HepG2 (cell line): ENCODE measurements around the gene TMEM220. TPM values are rescaled to one million over a fixed set of nuclear protein-coding genes. Genes with fewer than 3 reads are reported as not detected.

Experiments
- ARNT ChIP-seq: fragments of 450-650 bp; IDR thresholded peaks from 2 replicates; pipeline ENCODE4 v1.6.1; 2017
- CHD2 ChIP-seq: IDR thresholded peaks from 2 replicates; pipeline ENCODE4 v1.6.1; 2011; ENCODE audit warnings: low read depth, low read length, improper control_type of control experiment
- ESRRA ChIP-seq: sonication (generic); formaldehyde crosslinking; IDR thresholded peaks from 2 replicates; pipeline ENCODE4 v1.5.1; 2020; ENCODE audit warnings: mild to moderate bottlenecking, low read depth, missing genetic modification reagents
- IRF2 ChIP-seq: IDR thresholded peaks from 2 replicates; pipeline ENCODE4 v1.6.1; 2018; ENCODE audit warnings: missing genetic modification reagents, missing compliant biosample characterization
- ZBTB38 ChIP-seq: sonication (generic); formaldehyde crosslinking; IDR thresholded peaks from 2 replicates; pipeline ENCODE4 v1.5.1; 2020; ENCODE audit warnings: mild to moderate bottlenecking, missing genetic modification reagents
- ZBTB39 ChIP-seq: sonication (generic); formaldehyde crosslinking; IDR thresholded peaks from 2 replicates; pipeline ENCODE4 v1.5.0; 2020; ENCODE audit warnings: missing genetic modification reagents
- ZNF12 ChIP-seq: sonication (generic); formaldehyde crosslinking; IDR thresholded peaks from 2 replicates; pipeline ENCODE4 v1.5.0; 2020; ENCODE audit warnings: missing genetic modification reagents
- ZNF407 ChIP-seq: sonication (generic); formaldehyde crosslinking; IDR thresholded peaks from one replicate; pipeline ENCODE4 v1.5.1; 2020; ENCODE audit warnings: mild to moderate bottlenecking, missing genetic modification reagents; ENCODE audit errors: not compliant biosample characterization
- ZNF619 ChIP-seq: sonication (generic); formaldehyde crosslinking; IDR thresholded peaks from 2 replicates; pipeline ENCODE4 v1.4.0; 2020; ENCODE audit warnings: mild to moderate bottlenecking, missing genetic modification reagents
- polyA plus RNA-seq, 8 experiments: library from polyadenylated mRNA; depleted of rRNA in 3 of 8; stranded (reverse) in 7 of 8; unstranded in 1 of 8; fragments of >200 nt; fragmentation: Illumina TruSeq in 4 of 8; extraction: Trizol in 4 of 8; gene quantifications; 2 replicates each; pipeline versions ENCODE4 v1.2.1 to v1.2.3, GENCODE V29; 2011 to 2016; ENCODE audit warnings: low read depth in 4 of 8, missing spikeins in 1 of 8, mixed read lengths in 1 of 8; ENCODE audit not compliant: insufficient read depth in 1 of 8
- total RNA-seq, 5 experiments: library from RNA; depleted of rRNA; stranded (reverse); fragments of >200 nt; fragmentation: Illumina TruSeq; extraction: Trizol; gene quantifications; 2 replicates each; pipeline ENCODE4 v1.2.3, GENCODE V29; 2016; ENCODE audit warnings: low read depth in 1 of 5
- TF ChIP-seq, protein P1 (sequence below): sonication (generic); formaldehyde crosslinking; IDR thresholded peaks from 2 replicates; pipeline ENCODE4 v1.4.0; 2020; ENCODE audit warnings: mild to moderate bottlenecking, missing genetic modification reagents, borderline replicate concordance
- TF ChIP-seq, protein P2 (sequence below): IDR thresholded peaks from 2 replicates; pipeline ENCODE4 v1.6.1; 2018; ENCODE audit warnings: missing genetic modification reagents, mild to moderate bottlenecking, missing compliant biosample characterization

Gene TMEM220
- total and polyA plus RNA-seq, 2 of the 13 experiments (the other 11 are each of a cell fraction or from before 2014, with no cell fraction given) = 1.3 to 2.2 TPM

- no peak for TF ChIP-seq ZBTB39 (CRISPR knock-in tag)
- no peak for TF ChIP-seq ARNT
- TF ChIP-seq ZBTB38 (CRISPR knock-in tag) = peak; percentile 85; the same call in 1 of the 2 replicates
- TF ChIP-seq, protein P1, sequence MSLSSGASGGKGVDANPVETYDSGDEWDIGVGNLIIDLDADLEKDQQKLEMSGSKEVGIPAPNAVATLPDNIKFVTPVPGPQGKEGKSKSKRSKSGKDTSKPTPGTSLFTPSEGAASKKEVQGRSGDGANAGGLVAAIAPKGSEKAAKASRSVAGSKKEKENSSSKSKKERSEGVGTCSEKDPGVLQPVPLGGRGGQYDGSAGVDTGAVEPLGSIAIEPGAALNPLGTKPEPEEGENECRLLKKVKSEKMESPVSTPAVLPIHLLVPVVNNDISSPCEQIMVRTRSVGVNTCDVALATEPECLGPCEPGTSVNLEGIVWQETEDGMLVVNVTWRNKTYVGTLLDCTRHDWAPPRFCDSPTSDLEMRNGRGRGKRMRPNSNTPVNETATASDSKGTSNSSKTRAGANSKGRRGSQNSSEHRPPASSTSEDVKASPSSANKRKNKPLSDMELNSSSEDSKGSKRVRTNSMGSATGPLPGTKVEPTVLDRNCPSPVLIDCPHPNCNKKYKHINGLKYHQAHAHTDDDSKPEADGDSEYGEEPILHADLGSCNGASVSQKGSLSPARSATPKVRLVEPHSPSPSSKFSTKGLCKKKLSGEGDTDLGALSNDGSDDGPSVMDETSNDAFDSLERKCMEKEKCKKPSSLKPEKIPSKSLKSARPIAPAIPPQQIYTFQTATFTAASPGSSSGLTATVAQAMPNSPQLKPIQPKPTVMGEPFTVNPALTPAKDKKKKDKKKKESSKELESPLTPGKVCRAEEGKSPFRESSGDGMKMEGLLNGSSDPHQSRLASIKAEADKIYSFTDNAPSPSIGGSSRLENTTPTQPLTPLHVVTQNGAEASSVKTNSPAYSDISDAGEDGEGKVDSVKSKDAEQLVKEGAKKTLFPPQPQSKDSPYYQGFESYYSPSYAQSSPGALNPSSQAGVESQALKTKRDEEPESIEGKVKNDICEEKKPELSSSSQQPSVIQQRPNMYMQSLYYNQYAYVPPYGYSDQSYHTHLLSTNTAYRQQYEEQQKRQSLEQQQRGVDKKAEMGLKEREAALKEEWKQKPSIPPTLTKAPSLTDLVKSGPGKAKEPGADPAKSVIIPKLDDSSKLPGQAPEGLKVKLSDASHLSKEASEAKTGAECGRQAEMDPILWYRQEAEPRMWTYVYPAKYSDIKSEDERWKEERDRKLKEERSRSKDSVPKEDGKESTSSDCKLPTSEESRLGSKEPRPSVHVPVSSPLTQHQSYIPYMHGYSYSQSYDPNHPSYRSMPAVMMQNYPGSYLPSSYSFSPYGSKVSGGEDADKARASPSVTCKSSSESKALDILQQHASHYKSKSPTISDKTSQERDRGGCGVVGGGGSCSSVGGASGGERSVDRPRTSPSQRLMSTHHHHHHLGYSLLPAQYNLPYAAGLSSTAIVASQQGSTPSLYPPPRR (CRISPR knock-in tag) = no peak
- TF ChIP-seq ZNF12 = peak; percentile 60; the same call in 1 of the 2 replicates
- TF ChIP-seq, protein P2, sequence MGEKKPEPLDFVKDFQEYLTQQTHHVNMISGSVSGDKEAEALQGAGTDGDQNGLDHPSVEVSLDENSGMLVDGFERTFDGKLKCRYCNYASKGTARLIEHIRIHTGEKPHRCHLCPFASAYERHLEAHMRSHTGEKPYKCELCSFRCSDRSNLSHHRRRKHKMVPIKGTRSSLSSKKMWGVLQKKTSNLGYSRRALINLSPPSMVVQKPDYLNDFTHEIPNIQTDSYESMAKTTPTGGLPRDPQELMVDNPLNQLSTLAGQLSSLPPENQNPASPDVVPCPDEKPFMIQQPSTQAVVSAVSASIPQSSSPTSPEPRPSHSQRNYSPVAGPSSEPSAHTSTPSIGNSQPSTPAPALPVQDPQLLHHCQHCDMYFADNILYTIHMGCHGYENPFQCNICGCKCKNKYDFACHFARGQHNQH (CRISPR knock-in tag) = peak; percentile 89
- TF ChIP-seq ESRRA (CRISPR knock-in tag) = 0 out of 2 replicates have a peak, but pooled peaks have one; percentile 52
- peak; percentile 94 for TF ChIP-seq IRF2
- TF ChIP-seq ZNF407 (CRISPR knock-in tag) = peak; percentile 91
- no peak for TF ChIP-seq CHD2
- 0 out of 2 replicates have a peak, but pooled peaks have one; percentile 45 for TF ChIP-seq ZNF619 (CRISPR knock-in tag)
Observed at GRCh38 chr17:10697092-10698081, 32.4 kb downstream of the TMEM220 start, which contains the start of the genes ADPRM and SCO1 (continued).
